T-helper 2 cell treated with Interferon-gamma antibody and Interleukin-4, amounts not matched to agents 100 ng/mL and 5 ng/mL, for 36 hours (primary cell): ENCODE measurements around the gene NAMPT. TPM values are rescaled to one million over a fixed set of nuclear protein-coding genes. Genes with fewer than 3 reads are reported as not detected.

Experiments
- total RNA-seq: library from RNA; stranded (reverse); gene quantifications from 2 replicates; pipeline ENCODE4 v1.2.3, GENCODE V29; 2022

NAMPT gene
- total RNA-seq, 1 donor from 2014 or later, result 75.6 TPM

Other genes with a start within 250 kb of the NAMPT start
- 52.0 and 53.1 TPM in 2 replicates for gene SYPL1, start 172.7 kb downstream of the NAMPT start, total RNA-seq